GM19240 (cell line): Measurements from ENCODE around the gene AMOTL2.

ENCODE experiments used
- DNase-seq: peaks from one replicate; pipeline ENCODE4 v3.0.0; 2011; ENCODE audit warnings: low spot score; ENCODE audit not compliant: insufficient read length

AMOTL2 gene

DNA sequence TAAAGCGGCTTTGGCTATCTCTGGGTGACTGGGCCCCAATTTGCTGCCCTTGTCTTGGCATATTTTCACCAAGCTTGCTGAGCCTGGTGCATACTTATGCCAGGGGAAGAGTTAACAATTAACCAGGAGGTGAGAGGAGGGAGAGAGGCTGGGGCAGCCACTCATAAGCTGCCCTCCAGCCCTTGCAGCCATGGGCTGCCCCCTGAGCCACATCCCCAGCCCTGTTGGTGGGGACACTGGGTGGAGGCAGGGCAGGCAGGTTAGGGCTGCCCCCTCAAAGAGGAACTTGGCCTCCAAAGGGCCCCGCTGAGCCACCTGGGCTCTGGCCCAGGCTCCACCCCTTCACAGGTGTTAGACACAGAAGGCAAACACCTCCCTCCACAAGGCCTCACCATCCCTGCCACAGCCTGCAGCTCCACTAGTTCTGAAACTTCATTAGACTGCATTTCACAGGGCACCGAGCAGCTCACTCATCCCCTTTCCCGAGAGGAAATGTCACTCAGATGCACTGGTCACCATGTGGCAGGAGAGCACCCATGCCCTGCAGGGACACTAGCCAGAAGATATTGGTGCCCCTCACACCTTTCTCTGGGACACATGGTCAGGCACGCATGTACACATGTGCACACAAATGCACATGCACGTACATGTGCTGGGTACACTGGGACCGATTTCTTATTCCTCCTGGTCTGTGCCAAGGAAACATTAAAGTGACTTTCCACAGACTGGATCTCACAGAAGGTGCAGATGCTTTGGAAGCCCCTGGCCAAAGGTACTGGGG, 20.2 kb downstream of the AMOTL2 start:
- DNase-seq: no peak

DNA sequence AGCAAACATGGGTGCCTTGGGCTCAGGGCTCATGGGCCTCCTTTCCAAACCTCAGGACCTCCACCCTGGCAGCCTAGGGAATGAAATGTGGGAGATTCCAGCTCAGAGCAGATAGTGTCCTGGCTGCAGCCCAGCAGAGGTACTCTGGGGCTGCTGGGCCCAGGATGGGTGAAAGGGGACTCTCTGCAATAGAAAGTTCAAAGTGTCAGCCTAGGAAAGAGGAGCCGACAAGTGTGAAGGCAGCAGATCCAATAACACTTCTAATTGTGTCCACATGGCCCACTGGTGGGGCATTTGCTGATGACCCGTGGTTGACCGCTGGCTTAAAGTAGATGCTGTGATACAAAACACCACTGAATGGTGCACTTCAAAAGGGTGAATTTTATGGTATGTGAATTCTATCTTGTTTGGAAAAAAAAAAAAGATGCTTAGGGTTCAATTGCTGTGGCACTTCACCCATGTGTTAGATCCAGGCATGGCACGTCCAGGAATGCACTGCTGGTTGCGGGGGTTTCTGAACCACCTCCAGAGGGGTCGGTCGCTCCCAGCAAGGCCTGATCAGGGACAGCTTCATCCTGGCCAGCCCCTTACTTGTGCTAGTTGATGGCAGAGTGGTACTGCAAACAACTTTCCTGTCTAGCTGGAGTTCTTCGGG, 20.9 kb downstream of the AMOTL2 start:
- no peak for DNase-seq

DNA sequence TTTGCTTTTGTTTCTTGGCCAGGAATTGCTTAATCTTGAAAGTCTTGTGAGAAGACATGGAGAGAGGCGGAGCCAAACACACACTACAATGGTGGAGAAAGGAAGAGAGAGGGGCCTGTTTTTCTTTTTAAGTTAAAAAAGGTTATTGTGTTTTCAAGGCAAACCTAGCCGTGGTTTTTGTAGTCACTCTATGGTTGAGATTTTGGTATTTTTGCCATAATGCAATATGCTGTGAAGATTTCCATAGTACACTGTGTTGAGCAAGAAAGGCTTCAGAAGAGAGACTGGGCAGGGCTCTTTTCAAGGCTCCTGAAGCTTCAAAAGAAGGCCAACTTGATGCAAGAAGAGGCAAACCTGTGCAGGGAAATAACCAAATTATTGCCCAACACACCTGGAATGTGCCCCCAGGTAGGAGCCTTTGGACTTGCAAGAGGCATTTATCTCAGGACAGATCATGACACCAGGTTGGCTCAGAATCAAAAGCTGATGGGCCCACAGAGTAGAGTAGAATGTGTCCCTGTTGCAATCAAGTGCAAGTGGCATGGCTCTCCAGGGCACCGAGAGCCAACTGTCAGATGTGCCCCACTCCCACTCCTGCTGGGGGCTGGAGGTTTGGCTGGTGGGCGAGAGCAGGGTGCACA, 22.1 kb downstream of the AMOTL2 start:
- DNase-seq: no peak

DNA sequence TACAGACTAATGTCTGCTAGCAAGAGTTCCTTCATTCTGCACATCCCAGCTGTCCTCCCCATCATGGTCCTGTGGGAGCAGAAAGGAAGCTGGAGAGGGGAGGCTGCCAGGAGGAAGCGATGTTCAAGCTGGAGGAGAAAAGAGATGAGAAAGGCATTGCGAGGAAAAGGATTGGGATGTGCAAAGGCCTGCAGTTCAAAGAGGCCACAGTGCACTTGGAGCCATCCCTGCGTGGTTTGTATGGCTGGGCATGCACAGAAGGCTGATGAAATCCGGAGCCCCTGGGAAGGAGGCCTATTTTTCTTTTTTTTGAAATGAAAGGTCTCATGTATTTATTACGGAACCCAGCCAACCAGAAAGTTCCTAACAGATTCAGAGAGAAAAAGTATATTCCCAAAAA, 22.8 kb downstream of the AMOTL2 start:
- no peak for DNase-seq

DNA sequence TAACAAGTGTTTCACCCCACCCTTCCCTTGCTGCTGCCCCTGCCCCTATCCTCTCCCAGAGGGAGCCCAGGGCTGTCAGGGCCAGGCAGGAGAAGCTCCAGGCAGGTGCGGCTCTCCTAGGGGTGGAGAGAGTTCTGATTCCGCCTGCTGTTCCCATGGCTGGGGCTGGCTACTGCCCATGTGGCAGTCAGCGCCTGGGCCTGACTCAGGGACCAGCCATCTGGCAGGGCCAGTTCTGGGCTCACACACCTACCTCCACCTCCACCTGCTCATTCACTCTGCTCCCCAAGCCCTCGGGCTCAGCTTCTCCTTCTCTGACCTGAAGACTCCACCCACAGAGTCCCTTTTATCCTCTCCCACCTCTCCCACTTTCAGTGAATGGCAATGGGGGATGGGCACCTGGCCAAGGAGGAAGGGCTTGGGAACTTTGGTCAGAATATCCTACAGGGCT, 23.4 kb downstream of the AMOTL2 start:
- DNase-seq: no peak

DNA sequence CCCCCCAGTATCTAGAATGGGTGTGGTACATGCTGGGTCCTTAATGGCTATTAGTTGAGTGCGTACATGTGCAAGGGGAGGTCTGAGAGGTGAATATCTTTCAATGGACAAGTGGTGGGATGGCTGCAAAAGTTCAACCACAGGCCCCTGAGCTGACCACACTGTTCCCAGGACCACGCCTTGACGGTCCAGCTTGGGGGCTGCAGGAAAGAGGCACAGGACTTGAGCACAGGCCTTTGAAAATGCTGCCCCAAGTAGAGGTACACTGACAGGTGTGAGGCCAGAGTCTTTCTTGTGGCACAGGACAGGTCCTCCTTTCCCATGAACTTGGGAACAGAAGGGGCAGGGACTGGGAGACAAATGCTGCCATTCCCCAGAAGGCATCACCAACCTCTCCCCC, 24.0 kb downstream of the AMOTL2 start:
- no peak for DNase-seq

GRCh38 chr3:134348524-134348923, 25.7 kb downstream of the AMOTL2 start:
- no peak for DNase-seq

DNA sequence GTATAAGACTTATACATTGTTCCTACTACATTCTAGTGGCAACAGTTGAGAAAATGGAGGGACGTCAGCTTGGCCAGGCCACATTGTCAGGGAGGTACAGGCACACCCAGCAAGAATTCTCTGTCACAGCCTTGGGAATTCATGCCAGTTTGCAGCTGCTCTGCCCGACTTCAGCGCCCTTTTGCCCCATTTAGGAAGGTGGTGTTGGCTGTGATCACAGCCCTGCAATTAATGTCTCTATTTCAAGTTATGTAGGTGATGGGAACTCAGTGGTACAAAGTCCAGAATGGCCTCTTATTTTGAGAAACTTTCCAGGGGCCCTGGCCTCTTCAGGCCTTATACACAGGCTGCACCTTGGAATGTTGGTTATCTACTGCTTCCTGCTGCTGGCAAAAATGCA, 26.7 kb downstream of the AMOTL2 start:
- no peak for DNase-seq

DNA sequence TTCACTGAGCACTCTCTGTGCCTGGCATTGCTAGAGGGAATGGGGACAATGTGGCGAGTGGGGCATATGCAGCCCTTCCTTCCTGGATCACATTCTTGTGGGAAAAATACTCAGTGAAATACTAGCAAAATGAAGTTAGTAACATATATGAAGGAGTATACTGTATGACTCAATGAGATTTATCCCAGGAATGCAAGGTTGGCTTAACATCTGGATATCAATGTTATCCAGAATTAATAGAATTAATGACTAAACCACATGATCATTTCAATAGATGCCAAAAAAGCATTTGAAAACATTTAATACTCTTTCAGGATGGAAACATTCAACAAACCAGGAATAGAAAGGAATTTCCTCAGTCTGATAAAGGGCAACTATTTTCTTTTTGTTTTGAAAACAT, 27.5 kb downstream of the AMOTL2 start:
- no peak for DNase-seq

- no peak for DNase-seq
Measured at GRCh38 chr3:134345202-134345601, 29.0 kb downstream of the AMOTL2 start.

DNA sequence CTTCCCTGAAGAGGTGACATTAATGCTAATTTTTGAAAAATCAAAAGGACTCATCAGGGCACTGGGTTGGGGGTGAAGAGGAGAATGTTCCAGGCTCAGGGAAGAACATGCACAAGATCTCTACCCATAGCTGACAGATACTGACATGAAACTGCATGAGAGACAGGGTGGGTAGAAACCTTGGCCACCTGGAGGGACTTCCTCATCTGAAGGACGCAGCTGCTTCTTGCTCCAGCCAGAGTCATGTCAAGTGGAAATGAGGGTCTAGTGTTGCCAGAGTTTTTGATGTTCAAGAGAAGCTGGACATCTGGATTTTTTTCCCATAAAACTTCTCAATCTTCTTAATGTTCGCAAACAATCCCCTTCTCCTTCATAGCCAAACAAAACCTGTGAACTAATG, 29.7 kb downstream of the AMOTL2 start:
- no peak for DNase-seq

GRCh38 chr3:134342259-134342658, 32.0 kb downstream of the AMOTL2 start:
- no peak for DNase-seq

GRCh38 chr3:134341389-134341788, 32.9 kb downstream of the AMOTL2 start:
- DNase-seq: no peak

- no peak for DNase-seq
Measured at GRCh38 chr3:134340982-134341365, 33.3 kb downstream of the AMOTL2 start.

DNA sequence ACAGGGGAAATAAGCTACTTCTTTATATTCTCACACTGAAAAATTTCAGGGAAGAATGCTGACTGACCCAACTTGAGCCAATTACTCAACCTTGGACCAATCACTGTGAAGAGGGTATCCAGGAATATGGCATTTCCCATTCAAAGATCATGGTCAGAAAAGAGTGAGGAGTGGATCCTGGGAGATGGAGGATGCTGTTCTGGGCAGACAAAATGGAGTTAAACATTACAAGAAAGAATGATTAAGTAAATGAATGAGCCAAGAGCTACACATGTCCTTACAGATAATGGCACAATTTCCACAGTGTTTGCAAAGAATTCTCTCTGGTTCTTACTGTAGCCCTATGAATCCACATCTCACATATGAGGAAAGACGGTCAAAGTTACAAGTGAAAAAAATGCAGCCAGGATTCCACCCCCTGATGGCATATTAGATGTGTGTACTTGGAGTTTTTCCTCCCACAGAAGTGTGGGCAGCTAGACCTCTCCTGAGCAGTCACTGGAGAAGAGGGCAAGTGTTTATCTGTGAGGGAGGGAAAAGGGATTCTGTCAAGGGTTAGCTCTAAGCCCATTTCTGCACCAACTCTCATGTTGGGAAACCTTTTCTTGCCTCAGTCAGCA, 33.8 kb downstream of the AMOTL2 start:
- DNase-seq: no peak

DNA sequence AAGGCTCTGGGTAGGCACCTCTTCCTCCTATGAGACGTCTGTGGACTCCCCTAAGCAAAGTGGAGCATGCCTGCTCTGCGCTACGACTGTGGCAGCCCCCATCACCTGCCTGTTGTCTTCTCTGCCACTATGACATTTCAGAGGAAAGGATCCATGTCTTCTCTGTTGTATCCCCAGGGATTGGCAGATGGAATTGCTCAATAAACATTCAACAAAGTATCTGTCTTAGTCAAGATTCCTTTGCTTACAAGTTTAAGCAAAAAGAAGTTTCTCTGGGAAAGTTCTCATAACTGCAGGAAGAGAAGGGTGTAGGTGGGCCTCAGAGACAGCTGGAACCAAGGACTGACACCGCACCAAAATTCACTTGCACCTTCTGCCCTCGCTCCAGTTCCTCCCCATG, 34.3 kb downstream of the AMOTL2 start:
- no peak for DNase-seq

DNA sequence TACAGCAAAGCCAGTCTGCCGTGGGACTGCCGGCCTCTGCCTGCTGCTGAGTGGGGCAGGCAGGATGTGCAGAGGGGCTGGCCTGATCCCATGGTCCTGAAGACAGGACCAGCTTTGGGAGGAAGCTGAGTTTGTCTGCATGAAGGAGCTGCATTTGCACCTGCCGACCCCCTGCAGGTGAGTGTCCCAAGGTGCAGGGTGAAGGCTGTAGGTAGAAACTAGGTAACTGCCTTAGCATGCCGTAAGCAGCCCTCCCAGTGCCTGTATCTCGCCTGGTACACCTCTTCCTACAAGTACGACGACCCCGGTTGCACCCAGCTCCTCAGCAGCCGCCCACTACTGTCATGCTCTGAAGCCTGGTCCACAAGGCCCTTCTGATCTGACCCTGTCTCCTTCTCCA, 34.9 kb downstream of the AMOTL2 start:
- no peak for DNase-seq

DNA sequence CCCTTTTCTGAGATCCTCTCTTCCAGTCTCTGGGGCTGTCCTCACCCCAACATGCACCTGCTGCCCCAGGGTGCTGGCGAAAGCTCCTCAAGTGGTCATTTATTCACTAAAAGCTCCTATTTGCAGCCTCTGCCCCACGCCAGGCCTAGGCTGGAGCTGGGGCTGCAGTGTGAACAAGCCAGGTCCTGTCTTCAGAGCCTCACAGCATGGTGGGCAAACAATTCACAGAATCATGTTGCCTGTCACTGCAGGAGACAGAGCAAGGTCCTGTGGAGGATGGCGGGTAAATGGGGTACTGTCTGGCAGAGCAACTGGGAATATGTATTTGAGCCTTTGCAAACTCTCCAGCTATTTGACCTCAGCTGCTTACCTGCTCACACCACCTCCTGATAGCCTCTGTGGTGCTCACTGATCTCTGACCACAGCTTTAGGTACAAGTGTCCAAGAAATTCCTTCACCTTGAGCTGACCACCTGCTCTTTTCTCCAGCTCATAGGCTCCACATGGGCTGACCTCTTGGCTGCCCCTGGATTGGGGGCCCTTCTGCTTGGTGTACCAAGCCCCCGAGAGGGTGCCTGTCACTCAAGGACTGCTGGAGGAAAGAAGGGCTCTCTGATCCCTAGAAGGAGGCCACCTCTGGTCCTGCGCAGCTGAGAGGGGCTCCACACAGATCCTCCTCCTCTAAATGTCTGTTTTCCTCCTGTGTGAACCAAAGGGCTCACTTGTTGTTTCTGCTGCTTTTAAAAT, 35.6 kb downstream of the AMOTL2 start:
- no peak for DNase-seq

GRCh38 chr3:134338201-134338512, 36.1 kb downstream of the AMOTL2 start:
- no peak for DNase-seq

GRCh38 chr3:134337511-134338200, 36.6 kb downstream of the AMOTL2 start:
- DNase-seq: no peak

GRCh38 chr3:134337071-134337482, 37.2 kb downstream of the AMOTL2 start:
- no peak for DNase-seq
